Thymus (tissue), 11 donors: ENCODE data around the gene UXS1. TPM values are rescaled to one million over a fixed set of nuclear protein-coding genes. Genes with fewer than 3 reads are reported as not detected.
A peak's percentile ranks its signal among the peaks of the same experiment; 100 is the strongest.

Experiments
- DNase-seq, 9 donors: peaks; one replicate each; pipeline ENCODE4 v3.0.0-alpha.2; 2013; ENCODE audit warnings: low spot score in 9 of 9, low read depth in 6 of 9, missing footprints in 1 of 9
- H3K27ac ChIP-seq, 2 donors: one replicate each; pipeline ENCODE4 v1.5.1; 2013; ENCODE audit warnings: control low read depth in 1 of 2, low read depth in 1 of 2, low read length in 1 of 2, mild to moderate bottlenecking in 1 of 2, moderate library complexity in 1 of 2
- H3K27me3 ChIP-seq, 2 donors: one replicate each; pipeline ENCODE4 v1.5.1; 2013; ENCODE audit warnings: low read length in 1 of 2; ENCODE audit not compliant: control insufficient read depth in 2 of 2, insufficient read depth in 1 of 2
- H3K36me3 ChIP-seq, 2 donors: one replicate each; pipeline ENCODE4 v1.5.1; 2013; ENCODE audit warnings: low read length in 1 of 2, mild to moderate bottlenecking in 1 of 2, moderate library complexity in 1 of 2; ENCODE audit not compliant: control insufficient read depth in 2 of 2, insufficient read depth in 2 of 2
- H3K4me1 ChIP-seq, 2 donors: one replicate each; pipeline ENCODE4 v1.5.1; 2013; ENCODE audit warnings: low read length in 2 of 2; ENCODE audit not compliant: control insufficient read depth in 2 of 2, insufficient read depth in 2 of 2
- H3K4me3 ChIP-seq, 2 donors: one replicate each; pipeline ENCODE4 v1.5.1; 2013; ENCODE audit warnings: low read length in 2 of 2, control low read depth in 1 of 2, mild to moderate bottlenecking in 1 of 2
- H3K9me3 ChIP-seq, 2 donors: one replicate each; pipeline ENCODE4 v1.5.1; 2013; ENCODE audit warnings: low read length in 1 of 2, mild to moderate bottlenecking in 1 of 2; ENCODE audit not compliant: control insufficient read depth in 2 of 2, insufficient read depth in 1 of 2
- WGBS: extraction: QIAGEN DNeasy Blood & Tissue Kit; methylation state at CpG from one replicate; pipeline ENCODE4 v1.1.7; 2013; 5-methylcytosine and 5-hydroxymethylcytosine counted together
- polyA plus RNA-seq: library from polyadenylated mRNA; stranded (reverse); fragments of 200-250 nt; gene quantifications from one replicate; pipeline ENCODE4 v1.2.3, GENCODE V29; 2013
- total RNA-seq: library from RNA; stranded (reverse); fragments of 120-200 nt; gene quantifications from one replicate; pipeline ENCODE4 v1.2.4, GENCODE V29; 2013
- donor health status: healthy.

Gene UXS1
- total and polyA plus RNA-seq, 2 donors: 21.6 to 31.4 TPM

DNA sequence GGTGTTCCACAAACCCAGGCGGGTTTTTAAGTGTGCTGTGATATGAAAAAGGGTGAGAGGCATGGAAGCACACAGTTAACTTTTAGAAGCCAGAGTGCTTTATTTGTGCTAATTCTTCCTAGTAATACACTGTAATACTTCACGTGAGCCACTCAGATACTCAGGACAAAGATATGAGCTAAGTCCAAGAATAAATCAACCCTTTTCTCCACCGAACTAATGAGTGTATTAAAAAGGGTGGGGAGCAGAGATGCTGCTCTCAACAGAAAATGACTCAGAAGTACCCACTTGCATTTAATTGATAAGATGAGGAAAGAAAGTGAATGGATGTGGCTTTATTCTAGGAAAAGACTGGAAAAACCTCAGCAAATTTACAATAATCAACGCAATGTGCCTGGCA is 79.9 kb downstream of the UXS1 start:
- H3K27ac ChIP-seq: no peak overlapping the region
- H3K36me3 ChIP-seq: peaks cover 25 to 37% of the 10 kb centered on the region in 2 donors

DNA sequence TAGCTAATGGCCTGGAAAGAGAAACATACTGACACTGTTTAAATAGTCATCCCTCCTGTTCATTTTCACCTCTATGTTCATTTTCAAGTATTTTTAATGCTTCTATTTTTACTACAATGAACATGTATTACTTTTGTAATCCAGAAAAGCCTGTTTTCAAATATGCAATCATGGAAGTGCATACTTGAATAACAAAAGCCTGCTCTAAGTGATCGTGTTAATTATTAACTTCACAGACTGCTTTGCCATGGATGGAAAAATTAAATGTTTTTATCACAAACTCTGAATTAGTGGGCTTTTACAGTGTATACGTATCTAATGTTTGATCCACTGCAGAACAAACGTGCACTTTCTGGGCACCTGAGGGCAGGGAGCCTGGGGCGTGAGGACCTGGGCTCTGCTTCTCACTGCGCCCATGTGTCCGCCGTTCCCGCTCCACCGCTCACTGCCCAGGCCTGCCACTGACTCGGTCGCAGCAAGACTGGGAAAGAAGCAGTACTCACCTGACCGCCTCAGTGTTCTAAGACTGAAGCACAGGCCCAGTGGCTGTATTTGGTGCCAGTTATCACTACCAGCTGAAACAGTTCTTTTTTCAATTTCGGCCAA is 80.6 kb downstream of the UXS1 start:
- DNase-seq: no peak
- H3K4me3 ChIP-seq: no peak overlapping the region
- no peaks in the 10 kb centered on the region for H3K27me3 ChIP-seq
- H3K27ac ChIP-seq: no peak overlapping the region
- no peaks in the 10 kb centered on the region for H3K4me1 ChIP-seq
- WGBS: 99% methylated on average over 13 of the region's 13 CpGs
- H3K9me3 ChIP-seq: no peaks in the 10 kb centered on the region
- peaks cover 25 to 38% of the 10 kb centered on the region in 2 donors for H3K36me3 ChIP-seq

More for the DNA sequence above, 79.9 kb downstream of the UXS1 start:
- Histone ChIP-seq H3K4me1 (no peaks in the 10 kb centered on the region), H3K27me3 (no peaks in the 10 kb centered on the region), H3K9me3 (no peaks in the 10 kb centered on the region), H3K4me3 (no peak overlapping the region)
- 84% methylated on average over 4 of the region's 4 CpGs for WGBS
- DNase-seq: no peak

DNA sequence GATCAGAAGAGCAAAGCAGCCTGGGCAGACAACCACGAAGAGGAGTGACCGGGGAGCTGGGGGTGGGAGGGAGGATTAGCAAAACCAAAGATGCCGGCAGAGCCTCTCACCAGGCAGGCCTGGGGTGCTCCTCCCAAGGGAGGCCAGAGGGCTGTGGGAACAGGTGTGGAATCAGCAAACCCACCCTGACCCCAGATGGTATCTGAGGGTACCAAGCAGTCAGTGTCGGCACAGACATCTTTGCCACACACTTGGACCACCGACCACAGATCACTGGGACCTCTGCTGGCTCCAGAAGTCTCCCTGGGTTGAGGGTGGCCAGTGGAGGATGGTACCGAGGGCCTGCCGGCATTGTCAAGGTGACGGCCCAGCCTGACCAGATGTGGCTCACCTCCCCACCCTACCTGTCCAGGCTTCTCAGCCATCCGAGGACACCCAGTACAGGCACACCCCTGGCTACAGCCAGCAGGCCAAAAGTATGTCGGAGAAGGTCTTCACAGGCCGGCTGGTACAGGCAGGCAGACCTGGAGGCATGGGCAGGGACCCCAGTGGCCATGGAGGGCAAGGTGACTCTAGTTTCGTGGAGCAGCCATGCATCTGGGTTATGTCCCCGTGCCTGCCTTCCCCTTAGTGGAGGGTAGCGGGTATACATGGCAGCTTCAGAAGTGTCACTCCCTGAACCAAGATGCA is 82.1 kb downstream of the UXS1 start:
- no peak for DNase-seq
- WGBS: 98% methylated on average over 14 of the region's 14 CpGs
- peaks cover 28 to 38% of the 10 kb centered on the region in 2 donors for H3K36me3 ChIP-seq
- peaks cover 0 to 4% of the 10 kb centered on the region in 2 donors for H3K4me1 ChIP-seq
- H3K4me3 ChIP-seq: no peak overlapping the region
- H3K9me3 ChIP-seq: no peaks in the 10 kb centered on the region
- H3K27me3 ChIP-seq: no peaks in the 10 kb centered on the region
- no peak overlapping the region for H3K27ac ChIP-seq

- H3K9me3 ChIP-seq: no peaks in the 10 kb centered on the region
- 97% methylated on average over 13 of the region's 13 CpGs for WGBS
- peaks cover 28 to 42% of the 10 kb centered on the region in 2 donors for H3K36me3 ChIP-seq
- H3K4me1 ChIP-seq: peaks cover 0 to 7% of the 10 kb centered on the region in 2 donors
- no peaks in the 10 kb centered on the region for H3K27me3 ChIP-seq
- no peak overlapping the region for H3K27ac ChIP-seq
- H3K4me3 ChIP-seq: no peak overlapping the region
- no peak for DNase-seq
Measured at GRCh38 chr2:106109675-106110424, 84.3 kb downstream of the UXS1 start.

DNA sequence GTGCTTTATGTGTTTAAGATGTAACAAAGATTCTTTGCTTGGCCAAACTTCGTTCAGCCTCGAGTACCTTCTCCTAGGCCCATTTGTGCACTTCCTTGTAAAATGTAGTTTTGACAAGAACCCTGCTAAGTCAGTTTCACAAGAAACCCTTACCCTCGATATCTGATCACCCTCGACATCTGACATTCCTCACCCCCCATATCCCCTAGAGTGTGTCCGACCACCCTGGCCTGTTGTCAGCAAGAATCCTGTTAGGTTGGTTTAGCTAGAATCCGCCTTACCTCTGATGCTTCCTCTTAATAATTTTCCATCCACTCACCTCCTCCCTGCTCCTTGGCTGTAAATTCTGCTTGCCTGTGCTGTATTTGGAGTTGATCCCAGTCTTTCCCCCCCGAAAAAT is 85.3 kb downstream of the UXS1 start:
- H3K4me3 ChIP-seq: no peak overlapping the region
- peaks cover 28 to 45% of the 10 kb centered on the region in 2 donors for H3K36me3 ChIP-seq
- H3K4me1 ChIP-seq: peaks cover 0 to 7% of the 10 kb centered on the region in 2 donors
- no peaks in the 10 kb centered on the region for H3K27me3 ChIP-seq
- H3K9me3 ChIP-seq: no peaks in the 10 kb centered on the region
- no peak overlapping the region for H3K27ac ChIP-seq
- DNase-seq: no peak
- WGBS: 94% methylated on average over 7 of the region's 7 CpGs

DNA sequence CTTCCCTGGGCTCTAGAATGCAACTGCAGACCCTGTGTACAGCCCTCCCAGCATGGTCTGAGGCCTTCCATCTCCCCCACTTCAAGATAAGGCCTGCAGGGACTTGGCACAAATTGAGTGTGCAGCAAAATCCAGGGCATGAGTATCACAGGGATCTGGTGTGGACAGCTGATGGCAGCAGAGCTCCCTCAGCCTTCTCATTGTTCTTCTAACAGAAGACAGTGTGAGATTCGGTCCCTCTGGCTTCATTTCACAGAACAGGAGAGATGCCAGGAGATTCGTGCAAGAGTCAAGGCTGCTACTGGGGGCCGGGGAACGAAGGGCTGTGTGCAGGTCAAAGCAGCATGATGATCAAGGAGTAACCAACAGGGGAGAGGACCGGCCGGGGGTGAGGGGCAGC is 85.8 kb downstream of the UXS1 start:
- 97% methylated on average over 6 of the region's 6 CpGs for WGBS

DNA sequence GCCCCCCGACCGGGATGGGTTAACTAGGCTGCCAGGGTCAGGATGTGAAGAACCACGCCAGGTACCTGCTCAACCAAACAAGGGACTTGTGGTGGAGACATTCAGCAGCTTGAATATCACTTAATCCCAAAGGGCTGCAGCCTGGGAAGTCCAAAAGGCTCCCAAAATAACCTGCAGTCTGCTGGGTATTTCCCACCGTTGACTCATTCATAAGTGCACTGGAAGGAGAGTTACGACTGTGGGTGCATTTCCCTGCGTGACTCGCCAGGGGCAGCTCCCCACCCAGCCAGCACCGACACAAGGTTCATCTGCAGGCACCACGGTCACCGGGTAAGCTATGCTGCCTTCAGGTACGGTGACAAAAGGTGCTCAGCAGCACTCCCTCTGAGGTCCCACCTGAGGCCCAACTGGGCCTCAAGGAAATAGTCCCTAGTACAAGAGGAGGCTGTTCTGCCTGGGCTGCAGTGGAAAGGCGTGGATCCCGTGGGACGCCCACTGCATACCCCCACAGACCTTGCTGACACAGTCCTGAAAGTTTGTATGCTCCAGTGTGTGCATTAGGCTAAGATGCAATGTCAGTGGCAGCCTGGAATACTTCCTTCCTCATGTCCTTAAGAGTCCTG is 86.5 kb downstream of the UXS1 start:
- WGBS: 94% methylated on average over 14 of the region's 14 CpGs
- H3K36me3 ChIP-seq: peaks cover 28 to 46% of the 10 kb centered on the region in 2 donors

More for the DNA sequence above, 85.8 kb downstream of the UXS1 start:
- Histone ChIP-seq H3K4me1 (peaks cover 0 to 7% of the 10 kb centered on the region in 2 donors), H3K36me3 (peaks cover 28 to 47% of the 10 kb centered on the region in 2 donors), H3K4me3 (no peak overlapping the region), H3K27ac (no peak overlapping the region), H3K27me3 (no peaks in the 10 kb centered on the region), H3K9me3 (no peaks in the 10 kb centered on the region)
- no peak for DNase-seq

DNA sequence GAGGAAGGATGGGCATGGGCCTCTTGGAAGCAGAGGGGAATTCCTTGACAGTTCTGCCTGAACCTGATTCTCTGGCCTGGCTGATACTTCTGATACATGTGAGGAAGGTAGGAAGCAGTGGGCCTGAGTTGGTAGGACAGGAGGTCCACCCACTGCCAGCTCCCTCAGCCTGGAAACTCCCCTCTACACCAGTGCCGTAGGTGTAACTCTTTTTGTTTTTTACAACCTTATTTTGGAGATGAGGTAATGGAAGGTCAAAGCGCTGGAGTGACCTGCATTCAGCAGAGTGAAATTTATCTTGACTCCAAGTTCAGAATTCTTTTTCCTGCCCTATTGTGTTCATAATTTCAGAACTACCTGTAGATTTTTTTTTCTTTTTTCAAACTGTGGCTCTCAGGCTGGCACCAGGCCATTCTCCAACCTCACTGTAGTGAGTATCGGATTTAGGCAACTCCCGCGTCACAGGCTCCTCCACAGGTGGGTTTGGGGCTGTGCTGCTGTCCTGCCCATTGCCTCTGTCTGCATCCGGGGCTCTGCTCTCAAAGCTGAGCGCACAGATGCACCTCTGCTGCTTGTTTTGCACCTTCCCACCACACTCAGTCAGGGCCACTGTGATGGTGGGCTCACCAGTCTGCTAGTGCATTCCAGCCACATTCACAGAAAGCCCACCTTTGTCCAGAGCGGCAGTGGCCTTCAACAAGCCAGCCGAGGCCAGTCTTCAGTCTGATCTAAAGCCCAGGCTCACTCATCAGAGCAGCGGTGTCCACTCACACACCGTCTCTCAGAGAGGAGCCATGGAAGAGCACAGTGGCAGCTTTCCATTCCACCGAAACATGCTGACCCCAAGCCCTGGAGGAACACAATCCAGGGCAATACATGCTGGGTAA is 87.2 kb downstream of the UXS1 start:
- H3K36me3 ChIP-seq: peaks cover 21 to 38% of the 10 kb centered on the region in 2 donors
- peaks cover 0 to 7% of the 10 kb centered on the region in 2 donors for H3K4me1 ChIP-seq
- H3K9me3 ChIP-seq: no peaks in the 10 kb centered on the region
- no peak for DNase-seq
- no peak overlapping the region for H3K4me3 ChIP-seq
- H3K27me3 ChIP-seq: no peaks in the 10 kb centered on the region
- 93% methylated on average over 12 of the region's 12 CpGs for WGBS
- H3K27ac ChIP-seq: peak overlapping the region in 1 of 2 donors; percentile 76

More for the DNA sequence above, 86.5 kb downstream of the UXS1 start:
- Histone ChIP-seq H3K27me3 (no peaks in the 10 kb centered on the region), H3K9me3 (no peaks in the 10 kb centered on the region), H3K4me1 (peaks cover 0 to 7% of the 10 kb centered on the region in 2 donors), H3K4me3 (no peak overlapping the region), H3K27ac (peak overlapping the region in 1 of 2 donors; percentile 76)
- DNase-seq: no peak
